ENCODE data around the gene PDLIM7. TPM values are rescaled to one million over a fixed set of nuclear protein-coding genes. Genes with fewer than 3 reads are reported as not detected.

PDLIM7 gene
- total and polyA plus RNA-seq, 2 of the 4 experiments (the other 2 are of a cell fraction) = 70.4 to 534 TPM

GRCh38 chr5:177502886-177503285, 5.5 kb upstream of the PDLIM7 start:
- Histone ChIP-seq H3K14ac (replicated peaks; ENCODE audit: low read depth, low read length) (no peak overlapping the region), H2BK120ac (ENCODE audit: low read depth, low read length) (no peak overlapping the region), H3K9me1 (ENCODE audit: insufficient read depth, low read length) (peaks cover 3% of the 10 kb centered on the region; the same call in 1 of the 2 replicates), H3K9ac (ENCODE audit: low read depth, low read length) (no peak overlapping the region), H3K27me3 (ENCODE audit: control insufficient read depth, insufficient read depth, low read length) (no peaks in the 10 kb centered on the region), H2AFZ (replicated peaks; ENCODE audit: low read length, poor library complexity) (no peak overlapping the region), H2BK20ac (ENCODE audit: low read depth, low read length) (no peak overlapping the region), H3K4me3 (ENCODE audit: insufficient read depth, low read depth, low read length) (no peak overlapping the region), H3K4ac (ENCODE audit: low read depth, low read length) (no peak overlapping the region), H3K23ac (ENCODE audit: low read depth, low read length) (no peak overlapping the region), H2AK9ac (replicated peaks; ENCODE audit: low read depth, low read length, poor library complexity) (no peak overlapping the region), H2BK5ac (ENCODE audit: low read depth, low read length, poor library complexity, severe bottlenecking) (no peak overlapping the region), H4K91ac (ENCODE audit: insufficient read depth, low read depth, low read length) (no peak overlapping the region), H4K8ac (ENCODE audit: low read depth in 2 of 2, low read length in 2 of 2) (no peak overlapping the region), H3K4me2 (ENCODE audit: low read depth, low read length) (no peak overlapping the region), H3K9me3 (ENCODE audit: control insufficient read depth, insufficient read depth, low read length) (no peaks in the 10 kb centered on the region), H3K79me1 (ENCODE audit: low read depth in 1 of 2, low read length in 2 of 2) (peaks cover 7 to 13% of the 10 kb centered on the region in 2 experiments; a peak in 2 of 4 replicates), H3K18ac (ENCODE audit: low read depth, low read length) (no peak overlapping the region), H3K27ac (ENCODE audit: insufficient read depth, low read length) (no peak overlapping the region), H3K36me3 (ENCODE audit: control insufficient read depth, insufficient read depth, low read length) (peaks cover 6% of the 10 kb centered on the region), H4K20me1 (ENCODE audit: insufficient read depth, low read length) (no peaks in the 10 kb centered on the region), H3K56ac (ENCODE audit: extremely low read depth, insufficient read depth, low read length) (no peak overlapping the region), H2BK15ac (ENCODE audit: low read depth, low read length) (no peak overlapping the region), H2AK5ac (ENCODE audit: low read depth, low read length) (no peak overlapping the region), H3K4me1 (ENCODE audit: control insufficient read depth, insufficient read depth, low read length) (peaks cover 15% of the 10 kb centered on the region; the same call in 1 of the 2 replicates), H4K5ac (ENCODE audit: low read depth, low read length) (no peak overlapping the region)
- no peak for DNase-seq
- BruUV-seq (replicated peaks) = no TSS peak
- POLR2A ChIA-PET (ENCODE audit: unreplicated experiment) = no interaction called here
- 83% methylated on average over 16 of the region's 16 CpGs; no CpG with 5 or more reads in 1 of the 2 experiments for WGBS, 2 experiments (ENCODE audit: extremely low coverage in 2 of 2, insufficient read length in 1 of 2)
- no peak for TF ChIP-seq NFE2L2 (IDR thresholded peaks at IDR 0.05; ENCODE audit: low read depth, low read length)
- no peak for TF ChIP-seq MXI1 (IDR thresholded peaks at IDR 0.05; ENCODE audit: borderline replicate concordance, low read depth, low read length)
- TF ChIP-seq, protein P1, sequence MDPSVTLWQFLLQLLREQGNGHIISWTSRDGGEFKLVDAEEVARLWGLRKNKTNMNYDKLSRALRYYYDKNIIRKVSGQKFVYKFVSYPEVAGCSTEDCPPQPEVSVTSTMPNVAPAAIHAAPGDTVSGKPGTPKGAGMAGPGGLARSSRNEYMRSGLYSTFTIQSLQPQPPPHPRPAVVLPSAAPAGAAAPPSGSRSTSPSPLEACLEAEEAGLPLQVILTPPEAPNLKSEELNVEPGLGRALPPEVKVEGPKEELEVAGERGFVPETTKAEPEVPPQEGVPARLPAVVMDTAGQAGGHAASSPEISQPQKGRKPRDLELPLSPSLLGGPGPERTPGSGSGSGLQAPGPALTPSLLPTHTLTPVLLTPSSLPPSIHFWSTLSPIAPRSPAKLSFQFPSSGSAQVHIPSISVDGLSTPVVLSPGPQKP (IDR thresholded peaks at IDR 0.05; ENCODE audit: borderline replicate concordance, low read depth, low read length) = no peak
- no peak for TF ChIP-seq FOS (IDR thresholded peaks at IDR 0.05; ENCODE audit: low read depth, low read length)
- TF ChIP-seq SMC3 (IDR thresholded peaks at IDR 0.05; ENCODE audit: low read depth, low read length) = no peak
- no peak for TF ChIP-seq MAZ (IDR thresholded peaks at IDR 0.05; ENCODE audit: borderline replicate concordance, low read depth, low read length)
- no peak for TF ChIP-seq CEBPB (IDR thresholded peaks at IDR 0.05; ENCODE audit: low read depth, low read length)
- no peak for TF ChIP-seq RAD21 (IDR thresholded peaks at IDR 0.05; ENCODE audit: low read length)
- dilution Hi-C loops (cut with HindIII; ENCODE audit: low sequenced_read_pairs, unreplicated experiment) = no loop called here
- no peak for ATAC-seq (ENCODE audit: low read depth)
- in situ Hi-C loops (cut with MboI; ENCODE audit: low sequenced_read_pairs) = no loop called here
- CTCF ChIA-PET = no interaction called here
- intact Hi-C loops (cut with micrococcal nuclease) = no loop called here

Measured in IMR-90 (cell line).